OCI-LY3 (cell line): ENCODE results near the gene GPR137.

ENCODE experiments used
- CTCF ChIP-seq: fragments of 200-600, 300-600 bp; sonication (generic); IDR thresholded peaks from 2 replicates; pipeline ENCODE4 v1.5.1; 2014; ENCODE audit warnings: antibody characterized with exemption, low read length, low read depth
- EZH2phosphoT487 ChIP-seq: fragments of 200-600 bp; shearing (Covaris generic); IDR thresholded peaks from 2 replicates; pipeline ENCODE4 v1.6.1; 2018; ENCODE audit warnings: antibody characterized with exemption, mixed run types, low read depth

- TF ChIP-seq CTCF: no peak
- TF ChIP-seq EZH2phosphoT487: no peak
These were observed 52.0 kb downstream of the GPR137 start for GRCh38 chr11:64337538-64338249.
